HG03457 (cell line): Measurements from ENCODE around the gene TACO1.

Experiments
- ATAC-seq: cut with Tn5 transposase; IDR thresholded peaks from one replicate; pipeline ENCODE4 v1.9.1; 2021; ENCODE audit warnings: moderate number of reproducible peaks; ENCODE audit not compliant: unreplicated experiment

Gene TACO1

GRCh38 chr17:63635787-63636186 lies 35.1 kb downstream of the TACO1 start:
- ATAC-seq, result no peak

- ATAC-seq, result no peak
Measured at GRCh38 chr17:63639125-63639524, 38.4 kb downstream of the TACO1 start.

- no peak for ATAC-seq
Measured at GRCh38 chr17:63640038-63640437, 39.3 kb downstream of the TACO1 start.

- no peak for ATAC-seq
Measured at GRCh38 chr17:63641692-63642448, 41.2 kb downstream of the TACO1 start.

GRCh38 chr17:63644846-63645245 lies 44.2 kb downstream of the TACO1 start:
- no peak for ATAC-seq

- ATAC-seq, result peak; percentile 31
Measured at GRCh38 chr17:63645775-63646487, 45.2 kb downstream of the TACO1 start.

GRCh38 chr17:63646488-63646806 lies 45.8 kb downstream of the TACO1 start:
- ATAC-seq, result peak; percentile 67

- no peak for ATAC-seq
Measured at GRCh38 chr17:63647065-63647725, 46.5 kb downstream of the TACO1 start.

- no peak for ATAC-seq
Measured at GRCh38 chr17:63647936-63648335, 47.2 kb downstream of the TACO1 start.

- no peak for ATAC-seq
Measured at GRCh38 chr17:63649813-63650212, 49.1 kb downstream of the TACO1 start.

- no peak for ATAC-seq
Measured at GRCh38 chr17:63652106-63652505, 51.4 kb downstream of the TACO1 start.

- no peak for ATAC-seq
Measured at GRCh38 chr17:63653050-63653449, 52.4 kb downstream of the TACO1 start.

- ATAC-seq, result no peak
Measured at GRCh38 chr17:63657786-63658185, 57.1 kb downstream of the TACO1 start.
